ENCODE results near the gene GPX4.
A peak's percentile ranks its signal among the peaks of the same experiment; 100 is the strongest.

GPX4 gene

DNA sequence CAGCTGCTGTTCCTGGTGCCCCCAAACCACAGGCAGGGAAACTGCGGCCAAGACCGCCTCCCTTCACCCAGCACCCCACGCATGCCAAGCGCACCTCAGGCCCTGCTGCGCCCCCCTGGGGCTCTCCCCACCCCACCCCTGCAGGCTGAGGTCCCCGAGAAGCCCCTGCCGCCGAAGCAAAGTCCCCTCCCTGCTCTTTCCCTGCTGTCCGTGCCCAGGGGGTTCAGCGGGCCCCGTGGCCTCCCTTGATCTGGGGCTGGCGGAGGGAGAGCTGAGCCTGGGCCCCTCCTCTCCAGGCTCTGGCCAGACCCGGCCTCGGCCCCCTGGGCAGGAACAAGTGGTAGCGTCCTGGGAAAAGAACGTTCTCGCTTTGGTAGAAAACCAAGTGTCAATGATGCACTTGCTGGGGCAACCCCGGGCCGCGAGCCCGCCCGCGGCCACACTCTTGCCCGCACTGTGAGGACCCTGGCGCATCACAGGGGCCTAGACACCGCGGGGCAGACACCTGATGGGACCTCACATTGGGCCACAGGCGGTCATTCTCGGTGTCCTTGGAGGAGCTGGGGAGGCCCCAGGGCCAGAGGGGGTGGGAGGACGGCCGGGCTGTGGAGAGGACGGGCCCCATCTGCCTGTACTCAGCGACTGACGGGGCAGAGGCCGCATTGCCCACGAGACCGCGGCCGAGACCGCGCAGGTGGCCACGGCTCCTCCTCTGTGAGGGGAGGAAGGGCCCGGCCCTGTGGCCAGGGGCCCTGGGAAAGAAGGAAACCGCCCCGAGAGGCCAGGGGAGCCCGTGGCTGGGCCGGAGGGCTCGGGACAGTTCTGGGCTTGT is 29.0 kb downstream of the GPX4 start:
- DNase-seq, result no peak

GRCh38 chr19:1133471-1133929 is 29.7 kb downstream of the GPX4 start:
- peak; percentile 73 for DNase-seq

GRCh38 chr19:1134431-1134830 is 30.6 kb downstream of the GPX4 start:
- no peak for DNase-seq

GRCh38 chr19:1135454-1135853 is 31.7 kb downstream of the GPX4 start:
- DNase-seq, result no peak

- no peak for DNase-seq
Observed at GRCh38 chr19:1136201-1136600, 32.4 kb downstream of the GPX4 start.

DNA sequence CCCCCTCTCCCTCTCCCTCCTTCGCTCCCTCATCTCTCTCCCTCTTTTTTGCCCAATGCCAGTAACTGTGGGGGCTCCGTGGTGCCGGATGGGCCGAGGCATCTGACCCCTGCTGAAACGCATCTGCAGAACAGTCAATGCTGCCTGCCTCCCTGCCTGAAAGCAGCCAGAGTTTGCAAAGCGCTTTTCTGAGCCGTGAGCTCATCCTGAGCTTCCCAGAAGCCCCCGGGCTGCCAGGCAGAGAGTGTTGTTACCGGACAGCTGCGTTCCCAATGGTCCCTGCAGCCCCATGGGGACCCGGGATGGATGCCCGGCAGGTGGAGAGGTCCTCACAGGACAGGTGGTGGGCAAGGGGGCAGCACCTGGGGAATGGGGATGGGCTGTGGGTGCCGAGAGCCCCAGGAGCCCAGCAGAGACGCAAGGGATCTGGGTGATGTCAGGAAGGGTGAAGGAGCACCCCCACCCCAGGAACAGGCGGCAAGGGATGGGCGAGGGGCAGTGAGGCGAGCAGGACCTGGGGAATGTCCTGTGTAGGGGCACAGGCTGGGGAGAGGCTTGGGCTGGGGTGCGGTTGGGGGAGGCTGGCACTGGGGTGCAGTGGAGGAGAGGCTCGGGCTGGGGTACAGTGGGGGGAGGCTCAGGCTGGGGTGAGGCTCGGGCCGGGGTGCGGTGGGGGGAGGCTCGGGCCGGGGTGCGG is 33.0 kb downstream of the GPX4 start:
- no peak for DNase-seq

GRCh38 chr19:1138121-1138520 is 34.3 kb downstream of the GPX4 start:
- no peak for DNase-seq

DNA sequence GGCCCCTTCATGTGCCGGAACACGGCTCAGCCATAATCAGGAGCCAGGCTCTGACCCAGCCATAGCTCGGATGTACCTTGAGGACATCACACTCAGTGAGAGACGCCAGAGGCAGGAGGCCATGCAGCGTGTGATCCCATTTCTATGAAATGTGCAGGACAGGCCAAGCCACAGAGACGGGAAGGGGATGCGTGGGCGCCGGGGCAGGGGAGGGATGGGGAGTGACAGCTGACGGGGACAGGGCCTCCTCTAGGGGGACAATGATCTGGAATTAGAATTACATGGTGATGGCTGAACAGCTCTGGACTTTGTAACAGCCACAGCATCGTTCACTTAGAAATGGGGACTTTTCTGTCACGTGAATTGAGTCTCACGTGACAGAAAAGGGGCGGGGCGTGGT is 35.3 kb downstream of the GPX4 start:
- no peak for DNase-seq

DNA sequence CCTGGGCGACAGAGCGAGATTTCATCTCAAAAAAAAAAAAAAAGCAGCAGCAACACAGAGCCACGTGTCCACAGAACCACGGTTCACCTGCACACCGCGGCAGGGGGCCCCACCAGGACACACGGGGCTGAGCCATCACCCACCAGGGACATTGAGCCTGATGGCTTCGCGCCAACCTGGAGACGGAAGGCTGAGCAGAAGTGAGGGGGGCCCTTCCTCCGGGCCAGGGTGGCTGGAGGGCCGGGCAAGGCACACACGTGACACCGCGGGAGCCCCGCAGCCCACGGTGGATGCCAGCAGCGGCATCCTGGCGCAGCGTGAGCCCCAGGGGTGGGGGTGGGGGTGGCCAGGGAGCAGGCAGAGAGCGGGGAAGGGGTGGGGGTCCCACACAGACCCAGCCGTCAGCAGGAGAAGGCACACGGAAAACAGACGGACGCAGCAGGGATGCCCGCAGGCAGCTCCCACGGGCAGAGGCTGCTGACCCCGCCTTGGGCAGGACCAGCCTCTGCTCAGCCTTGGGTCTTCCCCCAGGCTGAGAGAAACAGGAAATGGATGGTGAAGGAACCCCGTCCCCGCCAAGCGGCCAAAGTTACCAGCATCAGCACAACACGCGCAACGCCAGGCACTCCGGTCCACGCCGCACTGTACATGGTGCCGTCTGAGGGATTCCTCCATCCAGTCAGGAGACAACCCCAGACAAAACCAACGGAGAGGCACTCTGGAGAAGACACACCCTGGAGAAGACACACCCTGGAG is 36.7 kb downstream of the GPX4 start:
- DNase-seq, result no peak

- DNase-seq, result no peak
Observed at GRCh38 chr19:1141944-1142343, 38.1 kb downstream of the GPX4 start.

DNA sequence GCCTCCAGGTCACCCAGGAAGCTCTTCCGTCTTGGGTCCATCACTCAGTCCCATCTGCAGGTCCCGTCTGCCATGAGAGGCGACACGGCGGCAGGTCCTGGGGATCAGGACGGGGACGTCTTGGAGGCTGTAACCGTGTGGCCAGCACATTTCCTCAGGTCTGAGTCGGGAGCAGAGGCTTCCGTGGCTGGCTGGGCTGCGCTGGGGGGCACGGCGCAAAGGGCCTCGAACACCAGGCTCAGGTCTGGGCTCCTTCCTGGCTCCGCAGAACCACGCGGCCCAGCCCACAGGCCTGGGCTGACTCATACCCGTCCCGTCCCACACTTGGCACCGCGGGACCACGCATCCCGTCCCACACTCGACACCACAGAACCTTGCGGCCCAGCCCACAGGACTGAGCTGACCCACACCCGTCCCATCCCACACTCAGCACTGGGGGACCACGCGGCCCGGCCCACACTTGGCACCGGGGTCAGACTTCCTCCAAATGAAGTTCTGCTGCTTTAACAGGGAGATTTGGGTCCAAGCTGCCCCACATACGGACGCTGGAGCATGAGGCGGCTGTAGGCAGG is 40.1 kb downstream of the GPX4 start:
- no peak for DNase-seq

DNA sequence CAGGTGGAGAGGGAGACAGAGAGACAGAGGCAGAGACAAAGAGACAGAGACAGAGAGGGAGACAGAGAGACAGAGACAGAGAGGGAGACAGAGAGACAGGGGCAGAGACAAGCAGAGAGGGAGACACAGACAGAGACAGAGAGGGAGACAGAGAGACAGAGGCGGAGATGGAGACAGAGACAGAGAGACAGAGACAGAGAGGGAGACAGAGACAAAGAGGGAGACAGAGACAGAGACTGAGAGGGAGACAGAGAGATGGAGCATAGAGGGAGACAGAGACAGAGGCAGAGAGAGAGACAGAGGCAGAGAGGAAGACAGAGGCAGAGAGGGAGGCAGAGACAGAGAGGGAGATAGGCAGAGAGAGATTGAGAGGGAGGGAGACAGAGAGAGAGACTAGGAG is 40.9 kb downstream of the GPX4 start:
- DNase-seq, result no peak

DNA sequence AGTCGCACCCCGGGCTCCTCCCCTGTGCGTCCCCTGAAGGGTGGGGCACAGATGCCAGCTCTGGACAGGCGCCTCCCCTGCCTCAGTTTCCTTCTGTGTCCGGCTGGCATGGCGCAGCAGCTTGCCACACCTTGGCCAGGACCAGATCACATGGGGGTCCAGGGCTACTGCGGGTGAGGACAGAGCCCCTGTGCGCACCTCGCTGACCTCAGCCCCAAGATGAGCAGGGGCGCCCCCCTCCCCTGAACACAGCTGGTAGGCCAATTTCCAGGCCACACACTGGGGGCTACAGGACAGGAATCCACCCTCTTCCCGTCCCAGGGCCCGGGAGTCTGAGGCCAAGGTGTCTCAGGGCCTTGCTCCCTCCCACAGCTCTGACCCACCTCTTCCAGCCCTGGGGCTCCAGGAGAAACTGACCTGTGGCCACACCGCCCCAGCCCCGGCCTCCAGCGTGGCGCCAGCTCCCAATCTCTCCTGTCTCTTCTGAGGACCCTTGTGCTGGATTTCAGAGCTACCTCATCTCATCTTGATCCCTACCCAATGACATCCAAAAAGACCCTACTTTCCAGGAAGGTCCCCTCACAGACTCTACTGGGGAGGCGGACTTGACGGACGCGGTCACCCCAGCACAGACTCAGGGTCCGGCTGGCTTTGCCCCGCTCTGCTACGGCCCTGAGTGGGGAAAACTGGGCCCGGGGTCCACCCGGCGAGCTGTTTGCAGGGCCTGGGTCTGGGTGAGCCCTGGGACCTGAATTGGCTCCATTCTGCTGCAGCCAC is 42.0 kb downstream of the GPX4 start:
- DNase-seq, result no peak

DNA sequence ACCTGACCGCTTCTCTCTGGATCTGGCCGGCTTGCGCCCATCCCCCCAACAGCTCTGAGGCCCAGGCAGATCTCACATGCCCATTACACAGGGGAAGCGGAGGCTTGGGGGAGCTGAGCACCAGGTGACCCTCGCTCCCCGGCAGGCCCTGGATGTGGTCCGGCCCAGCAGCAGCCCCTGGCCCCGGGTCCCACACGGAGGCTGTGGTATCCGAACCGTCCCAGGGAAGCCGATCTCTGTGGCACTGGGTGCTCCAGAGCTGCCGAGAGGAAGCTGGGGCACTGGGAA is 42.6 kb downstream of the GPX4 start:
- DNase-seq, result no peak

GRCh38 chr19:1146858-1147780 is 43.3 kb downstream of the GPX4 start:
- no peak for DNase-seq

- DNase-seq, result no peak
Observed at GRCh38 chr19:1147934-1148549, 44.2 kb downstream of the GPX4 start.

DNA sequence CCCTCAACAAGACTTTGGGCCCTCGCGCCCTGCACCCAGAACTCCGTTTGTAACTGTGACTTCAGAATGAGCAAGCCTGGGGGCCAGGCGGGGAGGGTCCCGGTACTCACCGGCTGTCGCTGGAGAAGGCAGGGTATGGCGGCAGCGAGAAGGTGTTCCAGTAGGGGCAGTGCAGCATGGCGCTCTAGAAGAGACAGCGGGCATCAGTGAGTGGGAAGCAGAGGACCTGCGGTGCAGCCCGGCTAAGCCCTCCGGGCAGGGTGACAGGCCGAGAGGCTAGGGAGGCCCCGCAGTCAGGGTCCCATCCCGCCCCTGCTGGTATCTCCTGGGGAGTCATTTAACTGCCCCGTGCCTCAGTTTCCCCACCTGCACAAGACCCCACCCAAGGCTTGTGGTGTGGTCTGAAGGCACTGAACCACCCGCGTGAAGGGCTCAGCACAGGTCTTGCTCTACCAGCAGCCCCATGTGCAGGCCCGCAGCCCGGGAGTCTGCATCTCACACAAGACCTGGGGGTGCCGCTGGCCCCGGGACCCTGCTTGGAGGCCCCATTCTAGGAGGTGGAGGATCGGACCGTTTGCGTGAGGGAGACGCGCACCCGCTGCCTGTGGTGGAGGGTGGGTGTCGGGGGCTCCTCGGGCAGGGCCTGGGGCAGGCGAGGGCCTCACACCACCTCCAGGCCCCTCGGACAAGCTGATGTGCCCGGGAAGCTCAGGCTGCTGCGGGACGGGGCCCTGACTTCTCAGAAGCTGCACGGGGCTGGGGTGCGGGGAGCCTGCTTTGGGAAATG is 45.7 kb downstream of the GPX4 start:
- no peak for DNase-seq

GRCh38 chr19:1150333-1151036 is 46.7 kb downstream of the GPX4 start:
- DNase-seq, result no peak

- no peak for DNase-seq
Observed at GRCh38 chr19:1151037-1151724, 47.4 kb downstream of the GPX4 start.
